A673 (cell line): ENCODE measurements around the gene CCDC78.

Experiments used
- CTCF ChIP-seq: fragments of 300-800, 200-600 bp; sonication (generic); conservative IDR thresholded peaks from 2 replicates; pipeline ENCODE4 v1.5.1; 2017; ENCODE audit warnings: low read depth, mild to moderate bottlenecking, antibody characterized with exemption, low read length, moderate library complexity, mixed read lengths
- EZH2 ChIP-seq: fragments of 200-600 bp; sonication (generic); IDR thresholded peaks from 2 replicates; pipeline ENCODE4 v1.6.1; 2017; ENCODE audit warnings: borderline replicate concordance, low read depth, mild to moderate bottlenecking, mixed read lengths, antibody characterized with exemption, low read length; ENCODE audit not compliant: poor library complexity, severe bottlenecking

- TF ChIP-seq CTCF (no peak), EZH2 (no peak)
Observed at GRCh38 chr16:734981-735881, 9.0 kb upstream of the CCDC78 start.
